ENCODE data around the gene NUDT17. TPM values are rescaled to one million over a fixed set of nuclear protein-coding genes. Genes with fewer than 3 reads are reported as not detected.

The NUDT17 gene
- total RNA-seq, 6 experiments from 2014 or later, result 0.51 to 2.2 (median 1.0) TPM

- DNase-seq (no peak), ATAC-seq (no peak)
- Histone ChIP-seq H3K4me1 (peaks cover 0 to 12% (median 0%) of the 10 kb centered on the region in 4 donors), H3K9me3 (no peaks in the 10 kb centered on the region), H3K4me3 (no peak overlapping the region), H3K27ac (no peak overlapping the region), H3K27me3 (no peaks in the 10 kb centered on the region), H3K36me3 (peaks cover 0 to 38% (median 6%) of the 10 kb centered on the region in 4 donors)
- no CpG with 5 or more reads among the region's 4 CpGs for WGBS (ENCODE audit: insufficient coverage, low coverage, low lambda C conversion rate, missing lambda C conversion rate)
- no peak for TF ChIP-seq POLR2A (IDR thresholded peaks at IDR 0.05)
- TF ChIP-seq, protein P1, sequence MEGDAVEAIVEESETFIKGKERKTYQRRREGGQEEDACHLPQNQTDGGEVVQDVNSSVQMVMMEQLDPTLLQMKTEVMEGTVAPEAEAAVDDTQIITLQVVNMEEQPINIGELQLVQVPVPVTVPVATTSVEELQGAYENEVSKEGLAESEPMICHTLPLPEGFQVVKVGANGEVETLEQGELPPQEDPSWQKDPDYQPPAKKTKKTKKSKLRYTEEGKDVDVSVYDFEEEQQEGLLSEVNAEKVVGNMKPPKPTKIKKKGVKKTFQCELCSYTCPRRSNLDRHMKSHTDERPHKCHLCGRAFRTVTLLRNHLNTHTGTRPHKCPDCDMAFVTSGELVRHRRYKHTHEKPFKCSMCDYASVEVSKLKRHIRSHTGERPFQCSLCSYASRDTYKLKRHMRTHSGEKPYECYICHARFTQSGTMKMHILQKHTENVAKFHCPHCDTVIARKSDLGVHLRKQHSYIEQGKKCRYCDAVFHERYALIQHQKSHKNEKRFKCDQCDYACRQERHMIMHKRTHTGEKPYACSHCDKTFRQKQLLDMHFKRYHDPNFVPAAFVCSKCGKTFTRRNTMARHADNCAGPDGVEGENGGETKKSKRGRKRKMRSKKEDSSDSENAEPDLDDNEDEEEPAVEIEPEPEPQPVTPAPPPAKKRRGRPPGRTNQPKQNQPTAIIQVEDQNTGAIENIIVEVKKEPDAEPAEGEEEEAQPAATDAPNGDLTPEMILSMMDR (IDR thresholded peaks at IDR 0.05), result no peak
- intact Hi-C loops (cut with DNase I), result loop anchor here in 1 of 2 donors (10.0 kb wide), 1 partner anchor 48 kb away; no protein-coding TSS in a partner anchor
Observed at GRCh38 chr1:145857170-145857569, 11.7 kb downstream of the NUDT17 start.

DNA sequence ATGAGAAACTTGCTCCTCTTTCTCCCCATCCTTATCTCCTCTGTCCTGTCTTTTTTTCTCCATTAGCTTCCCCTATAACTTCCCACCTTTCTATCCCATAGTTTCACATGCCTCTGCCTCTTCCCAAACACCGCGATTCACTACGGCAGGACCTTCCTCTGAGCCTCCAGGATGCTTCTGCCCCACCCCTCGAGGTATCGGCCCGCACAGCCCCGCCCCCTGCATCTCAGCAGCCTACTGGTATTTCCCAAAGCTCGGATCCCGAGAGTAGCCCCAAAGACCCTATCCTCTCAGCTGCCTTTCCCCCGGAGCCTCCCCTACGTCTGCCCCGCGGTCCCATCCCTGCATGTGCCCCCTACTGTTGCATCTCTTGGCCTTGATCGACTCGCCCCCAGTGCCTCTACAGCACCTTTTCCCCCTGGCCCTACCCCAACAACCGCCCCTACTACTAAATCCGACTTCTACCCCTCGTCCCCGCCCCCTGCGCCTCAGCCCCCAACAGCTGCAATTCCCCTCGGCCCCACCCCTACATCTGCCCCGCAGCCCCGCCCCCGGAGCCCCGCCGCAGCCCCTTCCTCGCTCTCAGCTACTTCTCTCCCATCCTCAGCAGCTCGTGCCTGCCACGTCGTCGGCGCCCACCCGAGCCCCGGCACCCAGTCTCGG, 12.9 kb downstream of the NUDT17 start:
- Histone ChIP-seq H3K4me1 (peaks cover 0 to 12% (median 0%) of the 10 kb centered on the region in 4 donors), H3K9me3 (no peaks in the 10 kb centered on the region), H3K36me3 (peaks cover 0 to 30% (median 5%) of the 10 kb centered on the region in 4 donors), H3K27ac (peak overlapping the region; percentile 45 to 61 (median 55)), H3K4me3 (peak overlapping the region; percentile 54 to 80 (median 71)), H3K27me3 (no peaks in the 10 kb centered on the region)
- no peak for TF ChIP-seq POLR2A (IDR thresholded peaks at IDR 0.05)
- TF ChIP-seq, protein P1 (IDR thresholded peaks at IDR 0.05), result no peak
- DNase-seq, result peak; percentile 62 to 70 (median 68)
- intact Hi-C loops (cut with DNase I), result loop anchor here in 1 of 2 donors (10.0 kb wide), 1 partner anchor 46 kb away; no protein-coding TSS in a partner anchor
- 0% methylated on average over 26 of the region's 35 CpGs for WGBS (ENCODE audit: insufficient coverage, low coverage, low lambda C conversion rate, missing lambda C conversion rate)
- ATAC-seq, result peak; percentile 8 to 37 (median 28)

- no peaks in the 10 kb centered on the region for H3K9me3 ChIP-seq
- DNase-seq (peak; percentile 98), ATAC-seq (peak; percentile 93 to 96 (median 94))
- peaks cover 0 to 12% (median 0%) of the 10 kb centered on the region in 4 donors for H3K4me1 ChIP-seq
- H3K4me3 ChIP-seq, result peak within 1 kb of the TSS; percentile 54 to 80 (median 71)
- H3K27me3 ChIP-seq, result no peaks in the 10 kb centered on the region
- WGBS (ENCODE audit: insufficient coverage, low coverage, low lambda C conversion rate, missing lambda C conversion rate), result under 1% methylated on average over 24 of the region's 42 CpGs
- H3K27ac ChIP-seq, result peak within 1 kb of the TSS; percentile 45 to 61 (median 55)
- H3K36me3 ChIP-seq, result peaks cover 0 to 25% (median 5%) of the 10 kb centered on the region in 4 donors
- TF ChIP-seq, protein P1 (IDR thresholded peaks at IDR 0.05), result no peak
- TF ChIP-seq POLR2A (IDR thresholded peaks at IDR 0.05), result peak; percentile 49
- intact Hi-C loops (cut with DNase I), result loop anchor here in 1 of 2 donors (10.0 kb wide), 1 partner anchor 46 kb away; no protein-coding TSS in a partner anchor
Observed at GRCh38 chr1:145858901-145859490, 13.6 kb downstream of the NUDT17 start, which contains the start of gene PIAS3. PIAS3 (minus strand) TSS chr1:145859081; CDS start chr1:145858990, 91 bp downstream.

DNA sequence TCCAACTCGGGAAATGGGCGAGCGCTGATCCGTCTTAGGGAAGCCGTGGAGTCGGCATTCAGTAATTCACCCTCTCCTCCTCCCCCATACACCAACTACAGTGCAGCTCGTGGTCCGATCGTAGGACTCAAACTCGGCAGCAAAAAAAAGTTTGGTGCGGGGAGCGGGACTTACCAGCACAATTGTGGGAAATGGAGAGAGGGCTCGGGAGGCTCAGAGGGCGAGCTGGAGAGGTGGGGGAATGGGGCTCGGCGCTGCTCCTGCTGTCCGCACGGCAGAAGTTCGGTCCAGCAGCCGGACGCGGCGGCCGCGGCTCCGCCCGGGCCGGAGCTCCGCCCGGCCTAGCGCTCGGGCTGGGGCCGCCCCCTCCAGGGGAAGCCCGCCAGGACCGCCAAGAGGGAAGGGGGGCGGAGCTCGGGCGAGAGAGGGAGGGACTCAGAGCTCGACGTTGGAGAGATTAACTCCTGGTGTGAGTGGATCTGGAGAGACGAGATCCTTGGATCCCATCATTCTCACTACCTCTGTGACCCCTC, 14.1 kb downstream of the NUDT17 start:
- Histone ChIP-seq H3K27me3 (no peaks in the 10 kb centered on the region), H3K27ac (peak overlapping the region; percentile 45 to 61 (median 55)), H3K4me3 (peak overlapping the region; percentile 54 to 80 (median 71)), H3K36me3 (peaks cover 0 to 20% (median 4%) of the 10 kb centered on the region in 4 donors), H3K9me3 (no peaks in the 10 kb centered on the region), H3K4me1 (peaks cover 0 to 12% (median 0%) of the 10 kb centered on the region in 4 donors)
- intact Hi-C loops (cut with DNase I), result loop anchor here in 1 of 2 donors (10.0 kb wide), 1 partner anchor 45 kb away; no protein-coding TSS in a partner anchor
- peak; percentile 74 for TF ChIP-seq POLR2A (IDR thresholded peaks at IDR 0.05)
- TF ChIP-seq, protein P1 (IDR thresholded peaks at IDR 0.05), result peak in 2 of 4 donors; percentile 3 to 13
- ATAC-seq (peak; percentile 84 to 90 (median 88)), DNase-seq (peak; percentile 94)
- 0% methylated on average over 4 of the region's 41 CpGs for WGBS (ENCODE audit: insufficient coverage, low coverage, low lambda C conversion rate, missing lambda C conversion rate)
